AG04450 (cell line): ENCODE measurements around the gene NRG2. TPM values are rescaled to one million over a fixed set of nuclear protein-coding genes. Genes with fewer than 3 reads are reported as not detected.

Experiments used
- CTCF ChIA-PET: fragments of 300-600, 350-600 bp; formaldehyde crosslinking; extraction: SDS; loops from one replicate; lab custom pipeline; 2022; ENCODE audit warnings: antibody characterized with exemption, inconsistent platforms; lab: Charles Lee
- POLR2A ChIA-PET: fragments of 350-600 bp; formaldehyde crosslinking; extraction: SDS; loops from one replicate; lab custom pipeline; 2021; ENCODE audit warnings: antibody characterized with exemption, inconsistent platforms; lab: Yijun Ruan, JAX
- DNase-seq: peaks from one replicate; pipeline ENCODE4 v3.0.0-alpha.2; 2011; ENCODE audit warnings: low read depth, low spot score
- H3K27ac ChIP-seq: one replicate; pipeline ENCODE4 v1.5.1; 2012; ENCODE audit warnings: low read depth, low read length, control low read depth
- H3K27me3 ChIP-seq: one replicate; pipeline ENCODE4 v1.6.0; 2012; ENCODE audit warnings: low read length; ENCODE audit not compliant: control insufficient read depth, insufficient read depth
- H3K4me3 ChIP-seq: 2 replicates; pipeline ENCODE4 v1.5.1; 2011; ENCODE audit warnings: mild to moderate bottlenecking, low read depth, low read length, control low read depth
- H3K9me3 ChIP-seq: 2 replicates; pipeline ENCODE4 v1.5.1; 2012; ENCODE audit warnings: low read length; ENCODE audit not compliant: control insufficient read depth, insufficient read depth
- CTCF ChIP-seq: IDR thresholded peaks from 2 replicates; pipeline ENCODE4 v1.5.1; 2011; ENCODE audit warnings: low read depth, low read length, control low read depth, inconsistent platforms
- polyA plus RNA-seq: library from polyadenylated mRNA; depleted of rRNA; stranded (reverse); fragments of >200 nt; gene quantifications from 2 replicates; pipeline ENCODE4 v1.2.3, GENCODE V29; 2011

The NRG2 gene
- polyA plus RNA-seq, 1 experiment: 0.02 TPM

GRCh38 chr5:139998837-139999236, 44.3 kb downstream of the NRG2 start:
- no peak for TF ChIP-seq CTCF
- Histone ChIP-seq H3K9me3 (no peaks in the 10 kb centered on the region), H3K27me3 (peaks cover 46% of the 10 kb centered on the region), H3K4me3 (no peak overlapping the region), H3K27ac (no peak overlapping the region)
- POLR2A ChIA-PET: no interaction called here
- no peak for DNase-seq
- CTCF ChIA-PET: interaction anchor here (3.3 kb wide), 1 partner anchor 30 kb away, joined by 13 read pairs; no protein-coding TSS in a partner anchor

GRCh38 chr5:139997276-139997675, 45.8 kb downstream of the NRG2 start:
- Histone ChIP-seq H3K27me3 (peaks cover 35% of the 10 kb centered on the region), H3K4me3 (no peak overlapping the region), H3K9me3 (no peaks in the 10 kb centered on the region), H3K27ac (no peak overlapping the region)
- TF ChIP-seq CTCF: no peak
- ChIA-PET CTCF (interaction anchor here (3.3 kb wide), 1 partner anchor 29 kb away, joined by 13 read pairs; no protein-coding TSS in a partner anchor), POLR2A (no interaction called here)
- DNase-seq: no peak

GRCh38 chr5:139995929-139996328, 47.2 kb downstream of the NRG2 start:
- ChIA-PET POLR2A (no interaction called here), CTCF (interaction anchor here (3.3 kb wide), 1 partner anchor 27 kb away, joined by 13 read pairs; no protein-coding TSS in a partner anchor)
- Histone ChIP-seq H3K9me3 (no peaks in the 10 kb centered on the region), H3K4me3 (no peak overlapping the region), H3K27ac (no peak overlapping the region), H3K27me3 (peaks cover 34% of the 10 kb centered on the region)
- no peak for TF ChIP-seq CTCF
- DNase-seq: no peak

- H3K9me3 ChIP-seq: no peaks in the 10 kb centered on the region
- no peak overlapping the region for H3K27ac ChIP-seq
- CTCF ChIA-PET: no interaction called here
- no peak for DNase-seq
- H3K27me3 ChIP-seq: peaks cover 25% of the 10 kb centered on the region
- POLR2A ChIA-PET: no interaction called here
- no peak for TF ChIP-seq CTCF
- no peak overlapping the region for H3K4me3 ChIP-seq
Measured at GRCh38 chr5:139994234-139994633, 48.9 kb downstream of the NRG2 start.

GRCh38 chr5:139985733-139986132, 57.4 kb downstream of the NRG2 start:
- no peaks in the 10 kb centered on the region for H3K9me3 ChIP-seq
- TF ChIP-seq CTCF: no peak
- ChIA-PET POLR2A (interaction anchor here (0.7 kb wide), 1 partner anchor 188 kb away, joined by 4 read pairs; no protein-coding TSS in a partner anchor), CTCF (interaction anchor here (1.9 kb wide), 1 partner anchor 17 kb away, joined by 10 read pairs; no protein-coding TSS in a partner anchor)
- peak; percentile 3 for DNase-seq
- no peak overlapping the region for H3K27ac ChIP-seq
- H3K4me3 ChIP-seq: no peak overlapping the region
- H3K27me3 ChIP-seq: peaks cover 17% of the 10 kb centered on the region
